ENCODE measurements around the gene LYSET. TPM values are rescaled to one million over a fixed set of nuclear protein-coding genes. Genes with fewer than 3 reads are reported as not detected.
"Not testable (repeated sequence)": the region's sequence is repeated elsewhere in the genome, so short reads cannot be mapped to it uniquely, and the experiment has no call there.

Gene LYSET
- total RNA-seq, 1 donor from 2014 or later, result 31.1 TPM

- Mint-ChIP-seq H3K9me3 (no peaks in the 10 kb centered on the region), H3K4me1 (peaks cover 7% of the 10 kb centered on the region), H3K36me3 (ENCODE audit: low read depth) (no peaks in the 10 kb centered on the region), H3K27ac (ENCODE audit: unreplicated experiment) (no peak overlapping the region), H3K27me3 (ENCODE audit: low read depth) (no peaks in the 10 kb centered on the region), H3K4me3 (no peak overlapping the region)
- DNase-seq (ENCODE audit: low read depth, low spot score), result no peak
- no peak for TF ChIP-seq CTCF (conservative IDR thresholded peaks at IDR 0.05)
Measured at GRCh38 chr14:93163564-93163963, 21.6 kb upstream of the LYSET start.

- peak overlapping the region; percentile 28 for H3K27ac Mint-ChIP-seq (ENCODE audit: unreplicated experiment)
- DNase-seq (ENCODE audit: low read depth, low spot score); H3K9me3 Mint-ChIP-seq; H3K36me3 Mint-ChIP-seq (ENCODE audit: low read depth); H3K4me3 Mint-ChIP-seq; H3K4me1 Mint-ChIP-seq; H3K27me3 Mint-ChIP-seq (ENCODE audit: low read depth): not testable (repeated sequence)
Measured at GRCh38 chr14:93165271-93166265, 19.5 kb upstream of the LYSET start.

DNA sequence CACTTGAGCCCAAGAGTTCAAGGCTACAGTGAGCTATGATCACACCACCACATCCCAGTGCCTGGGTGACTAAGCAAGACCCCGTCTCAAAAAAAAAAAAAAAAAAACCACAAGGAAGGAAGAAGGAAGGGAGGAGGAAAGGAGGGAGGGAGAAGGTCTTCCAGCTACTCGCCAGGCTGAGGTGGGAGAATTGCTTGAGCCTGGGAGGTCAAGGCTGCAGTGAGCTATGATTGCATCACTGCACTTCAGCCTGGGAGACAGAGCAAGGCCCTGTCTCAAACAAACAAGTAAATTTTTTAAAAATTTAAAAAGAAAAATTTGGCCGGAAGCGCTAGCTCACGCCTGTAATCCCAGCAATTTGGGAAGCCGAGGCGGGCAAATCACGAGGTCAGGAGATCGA, 16.5 kb upstream of the LYSET start:
- H3K4me1 Mint-ChIP-seq; DNase-seq (ENCODE audit: low read depth, low spot score); H3K9me3 Mint-ChIP-seq; H3K36me3 Mint-ChIP-seq (ENCODE audit: low read depth); H3K4me3 Mint-ChIP-seq; H3K27me3 Mint-ChIP-seq (ENCODE audit: low read depth); H3K27ac Mint-ChIP-seq (ENCODE audit: unreplicated experiment): not testable (repeated sequence)

DNA sequence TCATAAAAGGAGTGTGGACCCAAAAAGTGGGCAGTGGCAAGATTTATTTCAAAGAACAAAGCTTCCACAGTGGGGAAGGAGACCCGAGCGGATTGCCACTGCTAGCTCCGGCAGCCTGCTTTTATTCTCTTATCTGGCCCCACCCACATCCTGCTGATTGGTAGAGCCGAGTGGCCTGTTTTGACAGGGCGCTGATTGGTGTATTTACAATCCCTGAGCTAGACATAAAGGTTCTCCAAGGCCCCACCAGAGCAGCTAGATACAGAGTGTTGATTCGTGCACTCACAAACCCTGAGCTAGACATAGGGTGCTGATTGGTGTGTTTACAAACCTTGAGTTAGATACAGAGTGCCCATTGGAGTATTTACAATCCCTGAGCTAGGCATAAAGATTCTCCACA, 15.5 kb upstream of the LYSET start:
- not testable (repeated sequence) for H3K4me3 Mint-ChIP-seq; DNase-seq (ENCODE audit: low read depth, low spot score); H3K9me3 Mint-ChIP-seq; H3K27me3 Mint-ChIP-seq (ENCODE audit: low read depth); H3K4me1 Mint-ChIP-seq; H3K36me3 Mint-ChIP-seq (ENCODE audit: low read depth); H3K27ac Mint-ChIP-seq (ENCODE audit: unreplicated experiment)

DNA sequence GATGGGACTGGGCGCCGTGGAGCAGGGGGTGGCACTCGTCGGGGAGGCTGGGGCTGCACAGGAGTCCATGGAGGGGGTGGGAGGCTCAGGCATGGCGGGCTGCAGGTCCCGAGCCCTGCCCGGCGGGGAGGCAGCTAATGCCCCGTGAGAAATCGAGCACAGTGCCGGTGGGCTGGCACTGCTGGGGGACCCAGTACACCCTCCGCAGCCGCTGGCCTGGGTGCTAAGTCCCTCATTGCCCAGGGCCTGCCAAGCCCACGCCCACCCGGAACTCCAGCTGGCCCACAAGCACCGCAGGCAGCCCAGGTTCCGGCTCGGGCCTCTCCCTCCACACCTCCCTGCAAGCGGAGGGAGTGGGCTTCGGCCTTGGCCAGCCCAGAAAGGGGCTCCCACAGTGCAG, 15.0 kb upstream of the LYSET start:
- H3K36me3 Mint-ChIP-seq (ENCODE audit: low read depth); DNase-seq (ENCODE audit: low read depth, low spot score); H3K27ac Mint-ChIP-seq (ENCODE audit: unreplicated experiment); H3K9me3 Mint-ChIP-seq; H3K4me3 Mint-ChIP-seq; H3K27me3 Mint-ChIP-seq (ENCODE audit: low read depth); H3K4me1 Mint-ChIP-seq: not testable (repeated sequence)

DNA sequence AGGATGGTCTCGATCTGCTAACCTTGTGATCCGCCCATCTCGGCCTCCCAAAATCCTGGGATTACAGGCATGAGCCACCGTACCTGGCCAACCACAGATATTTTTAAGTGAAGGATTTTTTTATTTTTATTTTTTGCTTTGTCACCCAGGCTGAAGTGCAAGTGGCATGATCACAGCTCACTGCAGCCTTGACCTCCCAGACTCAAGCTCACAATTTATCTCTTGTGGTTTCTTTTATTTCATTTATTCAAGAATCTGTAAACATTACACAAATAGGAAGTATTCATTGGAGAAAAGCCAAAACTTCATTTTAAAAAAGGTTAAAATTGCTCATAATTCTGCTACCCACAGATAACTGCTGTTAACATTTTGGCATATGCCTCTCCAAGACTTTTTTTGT, 13.7 kb upstream of the LYSET start:
- H3K27me3 Mint-ChIP-seq (ENCODE audit: low read depth), result peaks cover 2% of the 10 kb centered on the region
- H3K9me3 Mint-ChIP-seq, result no peaks in the 10 kb centered on the region
- DNase-seq (ENCODE audit: low read depth, low spot score), result no peak
- TF ChIP-seq CTCF (conservative IDR thresholded peaks at IDR 0.05), result no peak
- no peaks in the 10 kb centered on the region for H3K36me3 Mint-ChIP-seq (ENCODE audit: low read depth)
- no peaks in the 10 kb centered on the region for H3K4me1 Mint-ChIP-seq
- no peak overlapping the region for H3K27ac Mint-ChIP-seq (ENCODE audit: unreplicated experiment)
- no peak overlapping the region for H3K4me3 Mint-ChIP-seq

- Mint-ChIP-seq H3K36me3 (ENCODE audit: low read depth) (no peaks in the 10 kb centered on the region), H3K4me1 (no peaks in the 10 kb centered on the region), H3K27me3 (ENCODE audit: low read depth) (peaks cover 2% of the 10 kb centered on the region), H3K9me3 (no peaks in the 10 kb centered on the region), H3K4me3 (no peak overlapping the region), H3K27ac (ENCODE audit: unreplicated experiment) (no peak overlapping the region)
- no peak for DNase-seq (ENCODE audit: low read depth, low spot score)
- TF ChIP-seq CTCF (conservative IDR thresholded peaks at IDR 0.05), result no peak
Measured at GRCh38 chr14:93173943-93174395, 11.1 kb upstream of the LYSET start.

DNA sequence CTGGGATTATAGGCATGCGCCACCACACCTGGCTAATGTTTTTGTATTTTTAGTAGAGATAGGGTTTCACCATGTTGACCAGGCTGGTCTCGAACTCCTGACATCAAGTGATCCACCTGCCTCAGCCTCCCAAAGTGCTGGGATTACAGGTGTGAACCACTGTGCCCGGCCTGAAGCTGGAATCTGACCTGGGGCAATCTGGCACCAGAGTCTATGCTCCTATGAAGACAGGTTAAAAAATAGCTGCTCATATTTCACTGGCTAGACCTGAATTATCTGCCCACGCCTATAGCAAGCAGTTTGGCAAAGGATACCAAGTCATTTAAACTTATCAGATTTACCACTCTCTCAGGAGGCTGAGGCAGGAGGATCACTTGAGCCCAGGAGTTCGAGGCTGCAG, 10.4 kb upstream of the LYSET start:
- not testable (repeated sequence) for H3K27me3 Mint-ChIP-seq (ENCODE audit: low read depth); DNase-seq (ENCODE audit: low read depth, low spot score); H3K4me3 Mint-ChIP-seq; H3K27ac Mint-ChIP-seq (ENCODE audit: unreplicated experiment); H3K9me3 Mint-ChIP-seq; H3K4me1 Mint-ChIP-seq; H3K36me3 Mint-ChIP-seq (ENCODE audit: low read depth)

Measured in neural crest cell (in vitro differentiated cells).